Rectal smooth muscle tissue (tissue), 1 donor: ENCODE data around the gene FZD10.

Experiments used
- H3K27ac ChIP-seq: one replicate; pipeline ENCODE4 v1.7.0; 2013; ENCODE audit warnings: low read depth, low read length, inconsistent platforms
- H3K27me3 ChIP-seq: one replicate; pipeline ENCODE4 v1.7.0; 2013; ENCODE audit warnings: low read length; ENCODE audit not compliant: control insufficient read depth, insufficient read depth
- H3K36me3 ChIP-seq: one replicate; pipeline ENCODE4 v1.7.0; 2013; ENCODE audit warnings: low read length; ENCODE audit not compliant: control insufficient read depth, insufficient read depth
- H3K4me1 ChIP-seq: one replicate; pipeline ENCODE4 v1.7.0; 2013; ENCODE audit warnings: low read length; ENCODE audit not compliant: control insufficient read depth, insufficient read depth
- H3K4me3 ChIP-seq: one replicate; pipeline ENCODE4 v1.7.0; 2013; ENCODE audit warnings: low read length
- H3K9ac ChIP-seq: one replicate; pipeline ENCODE4 v1.7.0; 2013; ENCODE audit warnings: low read length

Gene FZD10

DNA sequence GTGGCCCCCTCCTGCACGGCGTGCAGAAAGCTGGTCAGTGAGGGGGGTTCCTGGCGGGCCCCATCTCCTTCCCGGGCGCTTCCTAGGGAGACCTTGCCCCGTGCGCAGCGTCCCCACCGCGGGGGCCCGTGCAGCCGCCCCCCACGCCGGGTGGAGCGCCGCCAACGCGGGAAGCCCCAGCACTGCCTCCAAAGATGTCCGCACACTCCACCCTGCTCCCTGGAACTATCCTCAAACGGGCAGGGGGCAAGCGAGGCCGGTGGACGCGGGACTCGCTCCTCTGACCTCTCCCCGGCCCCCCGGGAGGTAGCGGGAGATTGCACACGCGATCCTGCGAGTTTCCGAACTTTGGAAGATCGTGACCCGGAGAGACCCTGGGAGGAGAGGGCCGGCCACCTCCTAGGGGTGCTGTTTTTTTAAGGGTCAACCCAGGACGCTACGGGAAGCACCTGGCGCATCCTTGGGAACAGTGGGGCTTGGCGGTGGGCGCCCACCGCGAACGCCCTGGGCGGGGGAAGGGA, 1.5 kb upstream of the FZD10 start:
- Histone ChIP-seq H3K4me1 (no peaks in the 10 kb centered on the region), H3K4me3 (peak overlapping the region; percentile 41), H3K36me3 (no peaks in the 10 kb centered on the region), H3K27ac (no peak overlapping the region), H3K27me3 (peaks cover 10% of the 10 kb centered on the region), H3K9ac (no peak overlapping the region)

DNA sequence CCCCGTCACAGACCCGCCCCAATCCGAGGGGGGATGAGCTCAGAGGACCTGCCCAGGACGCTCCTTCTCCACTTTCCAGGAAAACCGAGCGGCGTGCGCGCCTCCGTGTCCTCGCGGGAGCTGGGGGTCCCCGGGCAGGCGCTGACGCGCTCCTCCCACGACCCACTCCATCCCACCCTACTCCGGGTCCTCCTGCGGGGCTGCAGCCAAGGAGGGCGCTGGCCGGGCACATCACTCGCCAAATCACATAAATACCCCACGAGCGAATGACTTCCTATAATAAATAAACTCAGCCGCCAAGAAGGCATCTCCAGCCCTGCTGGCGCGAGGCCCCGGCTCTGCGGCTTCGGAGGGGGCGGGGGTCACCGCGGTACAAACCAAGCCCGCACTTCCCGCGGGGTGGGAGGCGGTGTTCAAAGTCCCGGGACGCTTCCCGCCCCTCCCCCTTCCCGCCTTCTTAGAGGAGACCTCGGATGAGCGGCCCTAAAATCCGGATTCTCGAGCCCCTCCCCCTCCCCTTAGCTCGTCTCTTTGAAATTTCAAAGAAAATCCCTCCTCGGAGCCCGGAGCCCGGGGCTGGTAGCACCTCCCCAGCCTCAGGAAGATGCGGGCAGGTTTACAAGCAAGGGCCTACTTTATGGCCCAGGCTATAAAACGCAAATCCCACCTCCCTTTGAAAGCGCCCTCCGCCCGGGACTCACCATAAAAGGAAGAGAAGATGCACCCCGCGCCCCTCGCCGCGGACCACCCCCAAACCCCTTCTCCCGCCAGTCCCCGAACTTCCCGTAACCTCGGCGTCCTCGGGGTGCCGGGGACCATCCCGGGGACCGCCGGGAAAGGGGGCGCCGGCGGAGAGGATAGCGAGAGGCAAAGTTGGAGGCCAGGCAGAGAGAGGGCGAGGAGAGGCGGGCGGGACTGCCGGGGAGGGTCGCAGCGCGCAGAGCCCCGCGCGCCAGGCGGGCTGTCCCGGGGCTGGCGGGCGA, 712 bp upstream of the FZD10 start:
- Histone ChIP-seq H3K36me3 (no peaks in the 10 kb centered on the region), H3K4me3 (peak overlapping the region; percentile 41), H3K9ac (no peak overlapping the region), H3K27me3 (peaks cover 10% of the 10 kb centered on the region), H3K27ac (no peak overlapping the region), H3K4me1 (no peaks in the 10 kb centered on the region)

DNA sequence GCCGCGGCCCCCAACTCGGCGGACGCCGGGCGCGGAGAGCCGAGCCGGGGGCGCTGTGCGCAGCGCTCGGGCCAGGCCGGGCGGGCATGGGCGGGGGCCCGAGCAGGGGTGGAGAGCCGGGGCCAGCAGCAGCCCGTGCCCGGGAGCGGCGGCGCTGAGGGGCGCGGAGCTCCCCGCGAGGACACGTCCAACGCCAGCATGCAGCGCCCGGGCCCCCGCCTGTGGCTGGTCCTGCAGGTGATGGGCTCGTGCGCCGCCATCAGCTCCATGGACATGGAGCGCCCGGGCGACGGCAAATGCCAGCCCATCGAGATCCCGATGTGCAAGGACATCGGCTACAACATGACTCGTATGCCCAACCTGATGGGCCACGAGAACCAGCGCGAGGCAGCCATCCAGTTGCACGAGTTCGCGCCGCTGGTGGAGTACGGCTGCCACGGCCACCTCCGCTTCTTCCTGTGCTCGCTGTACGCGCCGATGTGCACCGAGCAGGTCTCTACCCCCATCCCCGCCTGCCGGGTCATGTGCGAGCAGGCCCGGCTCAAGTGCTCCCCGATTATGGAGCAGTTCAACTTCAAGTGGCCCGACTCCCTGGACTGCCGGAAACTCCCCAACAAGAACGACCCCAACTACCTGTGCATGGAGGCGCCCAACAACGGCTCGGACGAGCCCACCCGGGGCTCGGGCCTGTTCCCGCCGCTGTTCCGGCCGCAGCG, 639 bp downstream of the FZD10 start:
- H3K27ac ChIP-seq: no peak overlapping the region
- H3K4me3 ChIP-seq: peak overlapping the region; percentile 36

DNA sequence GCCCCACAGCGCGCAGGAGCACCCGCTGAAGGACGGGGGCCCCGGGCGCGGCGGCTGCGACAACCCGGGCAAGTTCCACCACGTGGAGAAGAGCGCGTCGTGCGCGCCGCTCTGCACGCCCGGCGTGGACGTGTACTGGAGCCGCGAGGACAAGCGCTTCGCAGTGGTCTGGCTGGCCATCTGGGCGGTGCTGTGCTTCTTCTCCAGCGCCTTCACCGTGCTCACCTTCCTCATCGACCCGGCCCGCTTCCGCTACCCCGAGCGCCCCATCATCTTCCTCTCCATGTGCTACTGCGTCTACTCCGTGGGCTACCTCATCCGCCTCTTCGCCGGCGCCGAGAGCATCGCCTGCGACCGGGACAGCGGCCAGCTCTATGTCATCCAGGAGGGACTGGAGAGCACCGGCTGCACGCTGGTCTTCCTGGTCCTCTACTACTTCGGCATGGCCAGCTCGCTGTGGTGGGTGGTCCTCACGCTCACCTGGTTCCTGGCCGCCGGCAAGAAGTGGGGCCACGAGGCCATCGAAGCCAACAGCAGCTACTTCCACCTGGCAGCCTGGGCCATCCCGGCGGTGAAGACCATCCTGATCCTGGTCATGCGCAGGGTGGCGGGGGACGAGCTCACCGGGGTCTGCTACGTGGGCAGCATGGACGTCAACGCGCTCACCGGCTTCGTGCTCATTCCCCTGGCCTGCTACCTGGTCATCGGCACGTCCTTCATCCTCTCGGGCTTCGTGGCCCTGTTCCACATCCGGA, 1.4 kb downstream of the FZD10 start:
- no peaks in the 10 kb centered on the region for H3K36me3 ChIP-seq
- H3K4me3 ChIP-seq: no peak overlapping the region
- no peaks in the 10 kb centered on the region for H3K4me1 ChIP-seq
- peaks cover 10% of the 10 kb centered on the region for H3K27me3 ChIP-seq
- no peak overlapping the region for H3K27ac ChIP-seq
- no peak overlapping the region for H3K9ac ChIP-seq

More for the DNA sequence above, 639 bp downstream of the FZD10 start:
- H3K36me3 ChIP-seq: no peaks in the 10 kb centered on the region
- no peaks in the 10 kb centered on the region for H3K4me1 ChIP-seq
- peaks cover 10% of the 10 kb centered on the region for H3K27me3 ChIP-seq
- H3K9ac ChIP-seq: no peak overlapping the region

DNA sequence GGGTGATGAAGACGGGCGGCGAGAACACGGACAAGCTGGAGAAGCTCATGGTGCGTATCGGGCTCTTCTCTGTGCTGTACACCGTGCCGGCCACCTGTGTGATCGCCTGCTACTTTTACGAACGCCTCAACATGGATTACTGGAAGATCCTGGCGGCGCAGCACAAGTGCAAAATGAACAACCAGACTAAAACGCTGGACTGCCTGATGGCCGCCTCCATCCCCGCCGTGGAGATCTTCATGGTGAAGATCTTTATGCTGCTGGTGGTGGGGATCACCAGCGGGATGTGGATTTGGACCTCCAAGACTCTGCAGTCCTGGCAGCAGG, 1.9 kb downstream of the FZD10 start:
- H3K4me3 ChIP-seq: no peak overlapping the region
- no peaks in the 10 kb centered on the region for H3K4me1 ChIP-seq
- peaks cover 10% of the 10 kb centered on the region for H3K27me3 ChIP-seq
- H3K9ac ChIP-seq: no peak overlapping the region
- no peak overlapping the region for H3K27ac ChIP-seq
- H3K36me3 ChIP-seq: no peaks in the 10 kb centered on the region

DNA sequence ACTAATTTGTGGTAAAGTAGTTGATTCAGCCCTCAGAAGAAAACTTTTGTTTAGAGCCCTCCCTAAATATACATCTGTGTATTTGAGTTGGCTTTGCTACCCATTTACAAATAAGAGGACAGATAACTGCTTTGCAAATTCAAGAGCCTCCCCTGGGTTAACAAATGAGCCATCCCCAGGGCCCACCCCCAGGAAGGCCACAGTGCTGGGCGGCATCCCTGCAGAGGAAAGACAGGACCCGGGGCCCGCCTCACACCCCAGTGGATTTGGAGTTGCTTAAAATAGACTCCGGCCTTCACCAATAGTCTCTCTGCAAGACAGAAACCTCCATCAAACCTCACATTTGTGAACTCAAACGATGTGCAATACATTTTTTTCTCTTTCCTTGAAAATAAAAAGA, 2.7 kb downstream of the FZD10 start:
- H3K36me3 ChIP-seq: no peaks in the 10 kb centered on the region
- H3K9ac ChIP-seq: no peak overlapping the region
- peaks cover 10% of the 10 kb centered on the region for H3K27me3 ChIP-seq
- H3K4me3 ChIP-seq: no peak overlapping the region
- H3K4me1 ChIP-seq: no peaks in the 10 kb centered on the region
- H3K27ac ChIP-seq: no peak overlapping the region

DNA sequence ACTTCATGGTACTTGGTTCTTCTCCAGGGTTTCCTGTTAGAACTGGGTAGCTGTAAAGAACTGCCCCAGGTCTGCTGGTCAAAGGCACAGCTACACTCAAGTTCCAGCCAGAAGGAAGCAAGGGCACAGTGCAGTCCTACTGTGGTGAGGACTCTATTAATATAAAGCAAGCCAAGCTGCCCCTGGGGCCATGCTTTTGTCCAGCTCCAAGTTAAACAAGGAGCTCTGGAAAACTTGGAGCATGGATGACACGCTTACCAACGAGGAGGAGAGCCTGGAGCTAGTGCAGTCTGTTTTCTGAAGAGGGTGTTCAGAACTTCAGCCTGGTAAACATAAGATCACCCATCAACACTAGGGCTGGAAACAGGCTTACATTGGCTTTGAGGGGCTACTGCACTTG, 4.0 kb downstream of the FZD10 start:
- Histone ChIP-seq H3K36me3 (no peaks in the 10 kb centered on the region), H3K27me3 (peaks cover 6% of the 10 kb centered on the region), H3K4me3 (no peak overlapping the region), H3K4me1 (no peaks in the 10 kb centered on the region), H3K27ac (no peak overlapping the region), H3K9ac (no peak overlapping the region)

DNA sequence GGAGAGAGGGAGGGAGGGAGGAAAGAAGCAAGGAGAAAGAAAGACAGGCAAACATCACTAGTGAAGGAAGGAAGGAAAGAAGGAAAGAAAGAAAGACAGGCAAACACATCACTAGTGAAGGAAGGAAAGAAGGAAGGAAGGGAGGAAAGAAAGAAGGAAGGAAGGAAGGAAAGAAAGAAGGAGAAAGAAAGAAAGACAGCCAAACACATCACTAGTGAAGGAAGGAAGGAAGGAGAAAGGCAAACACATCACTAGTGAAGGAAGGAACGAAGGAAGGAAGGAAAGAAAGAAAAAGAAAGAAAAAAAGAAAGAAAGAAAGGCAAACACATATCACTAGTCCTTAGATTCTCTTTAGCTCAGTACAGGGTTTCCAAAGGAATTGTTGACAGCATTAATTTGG, 5.3 kb downstream of the FZD10 start:
- H3K36me3 ChIP-seq: no peaks in the 10 kb centered on the region
- no peak overlapping the region for H3K9ac ChIP-seq
- H3K27ac ChIP-seq: no peak overlapping the region
- H3K4me1 ChIP-seq: no peaks in the 10 kb centered on the region
- H3K4me3 ChIP-seq: no peak overlapping the region
- peaks cover 3% of the 10 kb centered on the region for H3K27me3 ChIP-seq

DNA sequence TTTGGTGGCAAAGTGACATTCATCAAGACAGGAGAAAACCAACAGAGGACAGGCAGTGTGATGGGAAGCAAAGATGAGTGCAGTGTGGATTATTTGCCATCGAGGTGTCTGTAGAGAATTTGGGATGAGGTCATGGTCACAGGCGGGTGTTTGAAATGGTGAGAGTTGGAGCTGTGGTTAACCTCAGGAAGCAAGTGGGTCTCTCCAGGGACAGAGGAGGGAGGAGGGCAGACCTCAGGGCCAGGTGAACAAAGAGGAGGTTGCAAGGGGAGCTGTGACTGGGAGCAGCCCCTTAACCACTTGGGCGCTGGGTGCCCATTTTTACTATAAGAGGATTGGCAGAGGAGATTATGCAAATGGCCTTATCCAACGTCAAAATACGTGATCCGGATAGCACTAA, 7.0 kb downstream of the FZD10 start:
- no peaks in the 10 kb centered on the region for H3K27me3 ChIP-seq
- H3K36me3 ChIP-seq: no peaks in the 10 kb centered on the region
- H3K4me3 ChIP-seq: no peak overlapping the region
- H3K9ac ChIP-seq: no peak overlapping the region
- no peak overlapping the region for H3K27ac ChIP-seq
- no peaks in the 10 kb centered on the region for H3K4me1 ChIP-seq

DNA sequence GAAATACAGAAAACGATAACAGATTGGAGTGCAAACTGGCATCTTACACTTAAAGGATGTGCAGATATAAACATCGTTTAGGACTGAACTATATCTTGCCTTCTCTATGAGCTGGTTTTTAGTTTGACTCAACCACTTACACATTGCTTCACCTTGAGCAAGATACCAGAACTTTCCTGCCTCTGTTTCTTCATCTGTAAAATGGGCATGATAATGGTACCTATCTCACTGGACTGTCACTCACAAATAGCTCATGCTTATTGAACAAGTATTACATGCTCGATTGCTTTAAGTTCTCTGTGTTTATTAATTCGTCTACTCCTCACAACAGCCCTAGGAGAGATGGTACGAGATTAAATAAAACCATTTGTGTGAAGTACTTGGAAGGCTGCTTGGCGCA, 7.7 kb downstream of the FZD10 start:
- Histone ChIP-seq H3K4me1 (no peaks in the 10 kb centered on the region), H3K27me3 (no peaks in the 10 kb centered on the region), H3K4me3 (no peak overlapping the region), H3K9ac (no peak overlapping the region), H3K27ac (no peak overlapping the region), H3K36me3 (no peaks in the 10 kb centered on the region)

DNA sequence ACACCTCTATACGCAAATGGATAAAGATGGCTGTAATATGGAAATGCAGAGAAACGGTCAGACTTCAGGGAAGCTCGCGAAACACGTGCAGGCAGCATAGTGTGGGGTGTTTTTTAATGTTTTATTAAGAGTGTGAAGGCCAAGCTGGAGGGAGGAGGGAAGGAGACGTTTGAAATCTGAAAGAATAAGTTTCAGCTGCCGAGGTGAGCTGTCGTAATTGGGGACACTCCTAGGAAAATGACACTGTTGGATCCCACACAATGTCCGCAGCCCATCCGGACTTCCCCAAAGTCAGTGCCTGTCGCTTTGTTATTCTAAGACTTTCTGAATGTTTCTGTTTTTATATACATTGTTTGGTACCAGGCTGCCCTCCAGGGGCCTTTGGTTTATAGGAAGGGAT, 8.3 kb downstream of the FZD10 start:
- H3K4me3 ChIP-seq: no peak overlapping the region
- H3K4me1 ChIP-seq: no peaks in the 10 kb centered on the region
- no peak overlapping the region for H3K27ac ChIP-seq
- no peaks in the 10 kb centered on the region for H3K27me3 ChIP-seq
- no peaks in the 10 kb centered on the region for H3K36me3 ChIP-seq
- no peak overlapping the region for H3K9ac ChIP-seq

DNA sequence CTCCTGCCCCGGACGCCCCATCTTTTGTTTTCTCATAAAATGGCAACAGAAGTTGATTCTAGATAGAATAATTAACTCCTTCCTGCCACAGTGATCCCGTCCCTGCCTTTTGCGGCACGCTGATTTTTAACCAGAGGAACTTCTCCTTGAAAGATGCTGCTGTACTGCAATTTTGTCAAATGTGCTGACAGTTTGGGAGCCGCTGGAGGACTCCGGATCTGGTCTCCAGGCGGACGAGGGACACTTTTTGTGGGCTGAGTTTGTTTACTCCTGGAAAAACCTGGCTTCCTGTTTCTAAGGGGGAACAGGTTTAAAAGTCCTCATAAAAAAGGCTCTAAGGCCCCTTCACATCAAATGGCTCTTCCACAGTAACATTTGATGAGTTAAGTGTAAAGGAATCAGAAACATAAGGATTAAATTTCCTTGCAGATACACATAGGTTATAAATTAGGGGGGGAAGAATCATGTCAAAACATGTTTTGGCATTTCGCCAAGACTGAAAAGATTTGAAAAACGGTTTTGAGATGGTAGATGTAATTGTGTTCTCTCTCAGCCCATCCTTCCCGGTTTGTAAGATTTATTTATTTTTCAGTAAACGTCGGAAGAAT, 15.5 kb downstream of the FZD10 start:
- no peaks in the 10 kb centered on the region for H3K27me3 ChIP-seq
- H3K4me3 ChIP-seq: no peak overlapping the region
- no peaks in the 10 kb centered on the region for H3K4me1 ChIP-seq
- H3K36me3 ChIP-seq: no peaks in the 10 kb centered on the region
- no peak overlapping the region for H3K9ac ChIP-seq
- H3K27ac ChIP-seq: no peak overlapping the region
